ENCODE results near the gene PIM3. TPM values are rescaled to one million over a fixed set of nuclear protein-coding genes. Genes with fewer than 3 reads are reported as not detected.

Gene PIM3
- total RNA-seq, 1 experiment from 2014 or later = 33.0 TPM

DNA sequence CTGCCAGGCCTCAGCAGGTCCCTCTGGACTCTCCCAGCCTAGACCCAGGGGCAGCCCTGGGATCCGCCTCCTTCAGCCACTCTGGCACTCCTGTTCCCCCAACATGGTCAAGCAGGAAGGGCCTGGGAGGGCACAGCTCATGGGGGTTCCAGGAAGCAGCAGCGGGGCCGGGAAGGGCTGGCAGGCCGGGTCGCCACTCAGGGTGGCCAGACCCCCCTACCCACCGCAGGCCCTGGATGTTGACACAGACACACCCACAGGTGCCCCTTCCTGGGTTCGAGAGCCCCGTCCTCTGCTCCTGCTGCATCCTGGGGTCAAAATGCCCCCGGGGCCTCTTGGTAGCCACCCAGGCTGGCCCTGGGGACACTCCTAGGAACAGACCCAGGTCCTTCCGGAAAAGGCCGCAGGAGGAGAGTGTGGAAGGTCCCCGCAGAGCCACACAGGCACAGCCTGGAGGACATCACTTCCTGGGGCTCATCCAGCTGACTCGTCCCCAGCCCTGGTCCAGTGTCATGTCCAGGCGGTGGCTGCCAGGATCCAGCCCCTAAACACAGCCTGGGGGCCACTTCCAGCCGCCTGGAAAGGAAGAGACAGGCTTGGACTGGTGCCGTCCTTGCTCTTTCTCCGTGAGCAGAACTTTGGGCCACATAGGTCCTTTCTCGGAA lies 6.8 kb upstream of the PIM3 start:
- no peak for DNase-seq (ENCODE audit: extremely low read depth, low read depth)

DNA sequence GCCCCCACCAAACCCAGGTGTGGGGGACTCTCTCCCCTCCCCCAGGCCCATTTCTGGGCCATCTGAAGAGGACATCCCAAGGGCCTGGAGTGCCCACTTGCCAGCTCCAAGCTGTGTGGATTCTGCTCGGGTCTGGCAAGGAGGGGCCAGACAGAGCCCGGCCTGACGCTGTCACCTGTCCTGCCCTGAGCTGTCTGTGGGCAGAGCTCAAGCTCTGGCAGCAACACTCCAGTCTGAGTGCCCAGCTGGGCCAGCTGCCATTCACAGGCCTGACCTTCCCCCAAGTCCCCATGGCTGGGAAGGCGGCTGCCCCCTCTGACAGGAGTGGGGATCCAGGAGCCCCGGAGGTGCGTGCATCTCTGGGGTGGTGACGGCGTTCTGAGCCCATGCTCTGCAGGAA lies 6.2 kb upstream of the PIM3 start:
- no peak for DNase-seq (ENCODE audit: extremely low read depth, low read depth)

DNA sequence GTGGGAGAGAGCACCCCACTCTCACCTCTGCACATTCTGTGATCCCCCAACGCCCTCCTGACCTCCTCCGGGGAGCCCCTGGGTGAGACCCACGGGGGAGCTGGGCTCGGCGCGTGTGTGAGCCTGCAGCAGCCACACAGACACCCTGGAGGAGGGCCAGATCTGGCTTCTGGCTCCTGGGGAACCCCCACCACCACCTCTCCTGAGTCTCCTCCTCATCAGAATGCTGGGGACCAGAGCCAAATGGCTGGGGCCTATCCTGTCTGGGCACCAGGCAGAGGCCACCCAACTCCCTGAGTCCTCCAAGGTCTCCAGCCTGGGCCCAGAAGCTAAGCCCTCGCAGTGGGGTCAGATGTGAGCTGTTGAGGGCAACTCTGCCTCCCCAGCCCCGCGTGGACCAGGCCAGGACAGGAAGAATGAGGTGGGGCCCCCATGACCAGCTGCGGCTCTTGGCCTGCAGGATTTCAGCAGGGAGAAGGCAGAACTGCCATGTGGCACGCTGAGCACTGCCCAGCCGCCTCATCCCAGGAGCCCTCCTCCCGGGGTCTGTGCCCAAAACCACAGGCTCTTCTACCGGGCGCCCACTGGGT lies 5.5 kb upstream of the PIM3 start:
- DNase-seq (ENCODE audit: extremely low read depth, low read depth) = no peak

DNA sequence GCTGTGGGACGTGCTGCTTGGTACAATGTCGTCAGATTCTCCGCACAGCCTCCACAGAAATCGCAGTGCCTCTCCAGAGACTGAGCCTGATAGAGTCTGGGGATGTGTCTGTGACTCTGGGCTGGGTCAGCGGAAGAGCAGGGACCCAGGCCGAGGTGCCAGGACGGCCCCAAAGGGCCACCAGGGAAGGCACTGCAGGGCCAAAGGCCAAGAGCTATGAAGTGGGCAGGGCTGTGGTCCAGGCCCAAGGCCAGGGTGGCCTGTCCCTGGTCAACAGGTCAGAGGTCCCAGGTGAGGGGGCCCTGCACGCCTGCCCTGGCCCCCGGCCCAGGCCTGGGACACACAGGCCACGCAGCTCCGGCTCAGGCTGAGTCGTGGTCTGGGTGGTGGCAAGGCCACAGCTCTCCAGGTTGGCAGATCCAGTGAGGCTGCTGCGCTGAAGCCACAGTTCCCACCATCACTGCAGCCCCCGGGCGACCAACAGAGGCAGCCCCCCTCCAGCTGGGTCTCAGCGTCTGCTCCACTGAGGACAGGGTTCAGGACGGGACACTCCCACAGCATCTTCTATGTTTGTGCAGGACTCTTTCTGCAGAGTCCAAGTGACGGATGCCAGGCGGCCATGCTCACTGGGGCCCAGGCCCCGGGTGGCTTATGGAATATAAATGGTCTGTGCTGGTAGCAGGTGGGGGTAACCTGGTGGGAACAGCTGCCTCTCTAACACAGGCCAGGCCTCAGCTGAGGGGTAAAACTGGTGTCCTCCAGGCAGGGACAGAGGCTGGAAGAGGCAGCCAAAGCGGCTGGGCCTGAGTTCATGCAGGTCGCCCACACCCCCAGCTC lies 4.8 kb upstream of the PIM3 start:
- no peak for DNase-seq (ENCODE audit: extremely low read depth, low read depth)

DNA sequence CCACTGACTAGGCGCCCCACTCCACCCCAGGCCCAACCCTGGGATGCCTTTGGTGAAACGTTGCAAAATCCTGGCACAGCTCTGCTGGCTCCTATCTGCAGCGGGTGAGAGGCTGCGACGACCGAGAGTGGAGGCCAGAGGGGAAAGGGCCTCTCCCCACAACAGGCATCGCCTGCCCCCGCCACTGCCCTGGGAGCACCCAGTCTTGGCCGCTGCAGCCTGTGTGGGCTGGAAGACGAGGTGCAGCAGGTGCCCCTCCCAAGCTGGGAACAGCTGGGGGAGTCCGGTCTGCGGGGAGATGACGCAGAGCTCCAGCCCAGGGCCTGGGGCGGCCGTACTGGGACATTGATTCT lies 4.2 kb upstream of the PIM3 start:
- DNase-seq (ENCODE audit: extremely low read depth, low read depth) = no peak

DNA sequence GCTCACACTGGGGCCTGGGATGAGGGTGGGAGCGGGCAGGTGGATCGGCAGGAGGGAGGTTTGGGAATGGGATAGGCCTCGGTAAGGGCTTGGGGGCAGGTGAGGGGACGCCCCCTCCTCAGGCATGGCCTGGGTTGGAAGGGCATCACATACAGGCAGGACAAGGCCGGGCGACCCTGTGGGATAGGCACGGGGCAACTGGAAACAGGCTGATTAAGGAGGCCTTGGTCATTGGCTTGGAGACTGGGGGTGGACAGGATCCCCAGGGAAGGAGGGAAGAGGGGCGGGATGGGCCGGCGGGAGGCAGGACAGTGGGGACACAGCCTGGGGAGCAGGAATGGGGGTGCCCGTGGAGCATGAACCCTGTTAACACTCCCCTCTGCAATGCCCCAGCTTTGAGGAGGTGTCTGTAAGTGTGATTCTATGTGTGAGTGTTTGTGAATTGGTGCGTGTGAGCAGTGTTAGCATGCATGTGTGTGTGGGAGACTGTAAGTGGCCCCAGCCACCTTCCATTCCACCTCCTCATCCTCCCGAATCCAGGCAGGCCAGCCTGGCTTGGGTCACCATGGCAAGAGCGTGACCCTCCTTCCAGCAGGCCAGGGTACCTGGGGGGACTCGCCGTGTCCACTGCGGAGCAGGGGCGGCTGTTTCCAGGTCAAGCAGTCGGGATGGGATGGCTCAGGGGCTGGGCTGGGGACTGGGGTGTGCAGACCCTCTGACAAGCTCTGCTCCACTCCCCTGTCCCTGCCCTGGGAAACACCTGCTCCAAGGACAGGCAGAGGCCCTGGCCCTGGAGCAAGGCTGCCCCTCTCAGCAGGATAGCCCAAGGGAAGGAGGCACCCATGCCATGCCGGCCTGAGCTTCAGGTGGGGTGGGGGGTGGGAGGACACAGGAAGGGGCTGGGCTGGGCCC lies 3.4 kb upstream of the PIM3 start:
- DNase-seq (ENCODE audit: extremely low read depth, low read depth) = no peak

DNA sequence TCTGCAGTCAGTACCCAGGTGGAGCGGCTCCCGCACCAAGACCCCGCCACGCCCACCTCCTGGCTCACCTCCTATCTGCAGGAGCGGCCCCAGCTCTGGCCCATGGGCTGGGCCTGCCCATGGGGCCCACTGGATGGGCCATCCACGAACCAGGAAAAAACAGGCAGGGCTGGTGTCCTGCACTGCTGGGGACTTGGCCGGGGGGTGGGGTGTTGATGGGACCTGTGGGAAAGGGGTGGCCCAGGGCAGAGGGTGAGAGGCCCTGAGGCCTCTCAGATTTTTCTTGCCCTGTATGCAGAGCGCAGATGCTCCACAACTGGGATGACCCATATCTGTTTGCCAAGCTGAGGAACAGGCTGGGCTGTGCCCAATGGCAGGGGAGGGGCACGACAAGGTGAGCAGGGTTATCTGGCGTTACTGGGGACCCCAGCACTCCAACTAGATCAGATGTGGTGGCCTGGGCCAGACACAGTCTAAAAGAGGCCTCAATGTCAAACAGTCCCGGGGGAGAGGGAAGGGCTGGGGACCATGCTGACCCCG lies 2.7 kb upstream of the PIM3 start:
- no peak for DNase-seq (ENCODE audit: extremely low read depth, low read depth)

DNA sequence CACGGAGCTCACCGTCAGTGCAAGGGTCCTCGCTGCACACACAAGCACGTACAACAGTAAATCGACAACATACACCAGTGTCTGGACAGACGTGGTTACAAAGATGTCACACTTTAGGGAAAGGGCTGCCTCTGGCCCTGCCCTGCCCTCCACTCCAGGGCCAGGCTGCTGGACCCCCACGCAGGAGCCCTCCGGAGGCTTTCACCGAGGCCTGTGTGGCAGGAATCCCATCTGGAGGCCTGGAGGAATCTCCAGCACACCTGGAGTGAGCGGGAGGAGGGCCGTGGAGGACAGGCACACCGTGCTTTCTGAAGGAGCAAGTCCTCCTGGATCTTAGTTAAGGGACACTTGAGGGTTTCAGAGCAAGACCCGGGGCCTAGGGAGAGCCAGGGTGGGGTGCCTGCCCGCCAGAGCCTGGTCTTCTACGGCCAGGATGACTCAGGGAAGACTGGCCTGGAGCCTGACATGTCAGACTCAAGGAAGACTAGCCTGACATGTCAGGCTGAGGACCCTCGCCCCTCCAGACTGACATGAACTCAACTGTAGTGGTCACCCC lies 2.1 kb upstream of the PIM3 start:
- no peak for DNase-seq (ENCODE audit: extremely low read depth, low read depth)

DNA sequence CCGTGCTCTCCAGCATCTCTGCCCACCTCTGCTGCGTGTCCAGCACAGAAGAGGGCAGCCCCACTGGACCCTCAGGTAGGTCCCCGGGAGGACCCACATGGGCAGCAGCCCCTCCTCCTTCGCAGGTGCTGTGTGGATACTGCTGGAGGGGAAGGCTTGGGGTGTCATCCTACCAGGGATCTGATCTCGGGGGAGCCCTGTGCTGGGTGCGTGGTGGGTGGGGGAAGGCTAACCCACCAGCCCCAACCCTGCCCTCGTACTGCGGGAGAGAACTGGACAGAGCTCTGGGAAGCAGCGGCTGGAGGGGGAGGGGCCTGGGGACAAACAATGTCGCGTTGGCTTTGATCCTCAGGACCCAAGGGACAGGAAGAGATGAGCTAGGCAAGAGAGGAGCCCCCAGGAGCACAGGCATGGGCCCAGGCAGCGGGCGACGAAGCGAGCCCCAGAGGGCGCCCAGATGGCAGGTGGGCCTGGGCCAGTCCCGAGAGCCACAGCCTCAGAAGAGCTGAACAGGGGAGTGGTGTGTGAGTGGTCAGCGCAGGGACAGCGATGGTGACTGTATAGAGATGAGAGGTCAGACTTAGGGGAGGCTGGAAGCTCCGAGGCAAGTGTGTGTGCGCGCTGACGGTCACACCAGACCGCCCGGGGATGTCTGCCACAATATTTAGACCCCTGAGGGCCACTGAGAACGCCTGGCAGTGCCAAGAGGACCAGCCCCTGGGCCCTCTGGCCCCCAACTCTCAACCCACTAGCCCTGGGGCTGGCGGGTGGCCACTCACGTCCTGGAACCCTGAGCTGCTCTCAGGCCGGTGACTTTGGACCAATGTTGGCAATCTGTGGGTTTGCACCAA lies 1.4 kb upstream of the PIM3 start:
- DNase-seq (ENCODE audit: extremely low read depth, low read depth) = no peak

DNA sequence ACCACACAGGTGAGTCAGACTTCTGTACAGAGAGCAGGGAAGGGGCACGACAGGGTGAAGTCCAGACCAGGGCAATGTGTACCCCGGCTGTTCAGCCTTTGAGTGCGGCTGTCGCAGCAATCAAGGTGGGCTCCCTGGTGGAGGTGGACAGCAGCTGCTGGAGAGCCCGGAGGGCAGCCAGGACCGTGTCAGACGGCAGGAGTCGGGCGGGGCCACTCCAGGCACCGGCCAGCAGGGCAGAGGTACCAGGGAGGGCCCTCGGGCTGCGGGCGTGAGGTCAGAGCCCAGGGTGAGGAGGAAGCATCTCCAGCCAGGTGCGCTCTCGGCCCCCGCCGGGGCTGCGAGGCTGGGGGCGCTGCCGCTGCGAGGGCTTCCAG lies 802 bp upstream of the PIM3 start:
- no peak for DNase-seq (ENCODE audit: extremely low read depth, low read depth)

DNA sequence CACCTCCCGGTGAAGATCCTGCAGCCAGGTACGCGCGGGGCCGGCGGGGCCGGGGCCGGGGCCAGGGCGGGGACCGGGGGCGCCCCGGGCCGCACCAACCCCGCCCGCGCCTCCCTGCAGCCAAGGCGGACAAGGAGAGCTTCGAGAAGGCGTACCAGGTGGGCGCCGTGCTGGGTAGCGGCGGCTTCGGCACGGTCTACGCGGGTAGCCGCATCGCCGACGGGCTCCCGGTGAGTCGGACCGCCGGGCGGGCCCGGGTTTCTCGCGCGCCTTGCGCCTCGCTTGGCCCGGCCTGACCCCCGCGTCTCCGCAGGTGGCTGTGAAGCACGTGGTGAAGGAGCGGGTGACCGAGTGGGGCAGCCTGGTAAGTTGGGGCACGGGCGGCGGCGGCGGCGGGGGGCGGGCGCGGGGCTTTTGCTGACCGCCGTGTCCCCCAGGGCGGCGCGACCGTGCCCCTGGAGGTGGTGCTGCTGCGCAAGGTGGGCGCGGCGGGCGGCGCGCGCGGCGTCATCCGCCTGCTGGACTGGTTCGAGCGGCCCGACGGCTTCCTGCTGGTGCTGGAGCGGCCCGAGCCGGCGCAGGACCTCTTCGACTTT lies 531 bp downstream of the PIM3 start:
- DNase-seq (ENCODE audit: extremely low read depth, low read depth) = no peak

DNA sequence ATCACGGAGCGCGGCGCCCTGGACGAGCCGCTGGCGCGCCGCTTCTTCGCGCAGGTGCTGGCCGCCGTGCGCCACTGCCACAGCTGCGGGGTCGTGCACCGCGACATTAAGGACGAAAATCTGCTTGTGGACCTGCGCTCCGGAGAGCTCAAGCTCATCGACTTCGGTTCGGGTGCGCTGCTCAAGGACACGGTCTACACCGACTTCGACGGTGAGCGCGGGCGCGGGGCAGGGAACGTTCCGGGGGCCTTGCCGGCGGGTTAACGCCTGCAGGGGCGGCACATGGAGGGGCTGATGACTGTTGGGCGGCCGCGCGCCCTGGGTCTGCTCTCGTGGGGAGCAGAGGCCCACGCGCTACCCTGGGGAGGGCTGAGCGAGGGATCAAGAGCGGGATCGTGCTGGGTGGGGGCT lies 1.0 kb downstream of the PIM3 start:
- DNase-seq (ENCODE audit: extremely low read depth, low read depth) = no peak

DNA sequence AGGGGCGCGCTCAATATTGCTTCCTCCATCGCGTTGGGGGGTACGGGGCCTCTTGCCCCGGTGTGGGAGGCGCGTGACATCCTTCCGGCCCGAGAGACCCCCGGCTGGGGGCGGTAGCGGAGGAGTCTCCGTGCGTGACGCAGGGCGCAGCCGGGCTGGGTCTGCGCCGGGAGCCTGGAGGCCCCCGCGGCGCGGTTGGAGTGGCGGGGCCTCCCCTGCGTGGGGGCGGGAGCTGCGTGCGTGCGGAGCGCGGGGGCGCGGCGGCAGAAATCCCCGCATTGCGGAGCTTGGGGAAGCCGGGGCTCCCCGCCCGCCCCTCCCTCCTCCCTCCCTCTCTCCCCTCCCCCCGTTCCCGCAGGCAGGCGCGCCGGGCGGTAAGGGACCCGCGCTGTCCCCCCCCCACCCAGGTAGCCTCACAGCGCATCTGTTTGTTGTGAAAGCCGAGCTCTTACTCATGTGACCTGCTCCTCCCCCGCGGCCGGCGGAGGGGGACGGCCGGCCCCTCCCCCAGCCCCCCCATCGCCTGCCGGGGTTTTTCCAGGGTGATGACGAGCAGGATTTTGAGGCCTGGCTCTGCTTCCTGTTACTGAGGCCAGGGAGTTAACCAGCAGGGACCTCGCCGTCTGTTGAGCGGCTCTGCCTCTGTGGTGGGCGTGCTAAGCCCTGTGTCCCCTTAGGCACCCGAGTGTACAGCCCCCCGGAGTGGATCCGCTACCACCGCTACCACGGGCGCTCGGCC lies 1.6 kb downstream of the PIM3 start:
- peak; percentile 61 for DNase-seq (ENCODE audit: extremely low read depth, low read depth)

DNA sequence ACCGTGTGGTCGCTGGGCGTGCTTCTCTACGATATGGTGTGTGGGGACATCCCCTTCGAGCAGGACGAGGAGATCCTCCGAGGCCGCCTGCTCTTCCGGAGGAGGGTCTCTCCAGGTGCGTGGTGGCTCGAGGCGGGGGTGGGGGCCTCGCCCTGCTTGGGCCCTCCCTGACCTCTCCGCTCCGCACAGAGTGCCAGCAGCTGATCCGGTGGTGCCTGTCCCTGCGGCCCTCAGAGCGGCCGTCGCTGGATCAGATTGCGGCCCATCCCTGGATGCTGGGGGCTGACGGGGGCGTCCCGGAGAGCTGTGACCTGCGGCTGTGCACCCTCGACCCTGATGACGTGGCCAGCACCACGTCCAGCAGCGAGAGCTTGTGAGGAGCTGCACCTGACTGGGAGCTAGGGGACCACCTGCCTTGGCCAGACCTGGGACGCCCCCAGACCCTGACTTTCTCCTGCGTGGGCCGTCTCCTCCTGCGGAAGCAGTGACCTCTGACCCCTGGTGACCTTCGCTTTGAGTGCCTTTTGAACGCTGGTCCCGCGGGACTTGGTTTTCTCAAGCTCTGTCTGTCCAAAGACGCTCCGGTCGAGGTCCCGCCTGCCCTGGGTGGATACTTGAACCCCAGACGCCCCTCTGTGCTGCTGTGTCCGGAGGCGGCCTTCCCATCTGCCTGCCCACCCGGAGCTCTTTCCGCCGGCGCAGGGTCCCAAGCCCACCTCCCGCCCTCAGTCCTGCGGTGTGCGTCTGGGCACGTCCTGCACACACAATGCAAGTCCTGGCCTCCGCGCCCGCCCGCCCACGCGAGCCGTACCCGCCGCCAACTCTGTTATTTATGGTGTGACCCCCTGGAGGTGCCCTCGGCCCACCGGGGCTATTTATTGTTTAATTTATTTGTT lies 2.4 kb downstream of the PIM3 start:
- no peak for DNase-seq (ENCODE audit: extremely low read depth, low read depth)

DNA sequence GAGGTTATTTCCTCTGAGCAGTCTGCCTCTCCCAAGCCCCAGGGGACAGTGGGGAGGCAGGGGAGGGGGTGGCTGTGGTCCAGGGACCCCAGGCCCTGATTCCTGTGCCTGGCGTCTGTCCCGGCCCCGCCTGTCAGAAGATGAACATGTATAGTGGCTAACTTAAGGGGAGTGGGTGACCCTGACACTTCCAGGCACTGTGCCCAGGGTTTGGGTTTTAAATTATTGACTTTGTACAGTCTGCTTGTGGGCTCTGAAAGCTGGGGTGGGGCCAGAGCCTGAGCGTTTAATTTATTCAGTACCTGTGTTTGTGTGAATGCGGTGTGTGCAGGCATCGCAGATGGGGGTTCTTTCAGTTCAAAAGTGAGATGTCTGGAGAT lies 3.1 kb downstream of the PIM3 start:
- no peak for DNase-seq (ENCODE audit: extremely low read depth, low read depth)

DNA sequence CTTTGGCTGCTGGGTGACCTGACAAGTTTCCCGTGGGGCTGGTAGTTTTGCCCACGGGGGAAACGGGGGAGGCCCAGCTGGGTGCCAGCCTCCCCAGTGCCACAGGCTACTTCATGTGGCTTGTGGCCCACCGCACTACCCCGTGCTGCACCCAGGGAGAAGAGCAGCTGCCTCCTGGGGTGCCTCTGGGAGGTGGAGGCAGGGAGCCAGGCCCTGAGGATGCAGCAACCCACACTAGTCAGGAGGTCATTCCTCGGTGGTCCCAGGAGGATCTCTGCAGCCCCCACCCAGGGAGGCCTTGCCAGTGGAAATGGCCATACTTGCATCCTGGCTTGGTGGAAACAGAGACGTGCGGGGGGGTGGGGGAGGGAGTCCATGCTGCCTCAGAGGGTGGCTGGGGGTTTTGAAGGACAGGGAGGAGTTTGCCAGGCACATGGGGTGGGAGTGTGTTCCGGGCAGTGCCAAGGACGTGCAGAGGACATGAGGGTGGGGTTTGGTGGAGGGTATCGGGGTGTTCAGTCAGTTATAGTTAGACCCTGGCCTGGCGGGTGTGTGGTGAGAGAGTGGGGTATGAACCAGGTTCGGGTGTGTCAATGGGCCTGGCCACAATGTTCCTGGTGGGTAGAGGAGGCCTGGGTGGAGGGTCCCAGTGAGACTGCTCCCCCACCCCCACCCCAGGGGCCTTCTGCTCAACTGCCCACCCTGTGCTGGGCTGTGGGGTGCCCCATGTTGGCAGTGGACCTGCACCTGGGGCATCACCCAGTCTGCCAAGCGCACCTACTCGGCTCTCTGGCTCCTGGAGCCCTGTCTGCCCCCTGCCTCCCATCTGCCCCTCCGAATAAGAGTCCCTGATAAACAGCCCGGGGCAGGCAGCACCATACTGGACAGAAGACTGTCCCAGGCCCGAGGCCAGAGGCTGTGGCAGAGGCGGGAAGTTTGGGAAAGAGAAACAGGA lies 3.8 kb downstream of the PIM3 start:
- no peak for DNase-seq (ENCODE audit: extremely low read depth, low read depth)
